B cell (primary cell): Measurements from ENCODE around the gene PLCB3. TPM values are rescaled to one million over a fixed set of nuclear protein-coding genes. Genes with fewer than 3 reads are reported as not detected.

Experiments
- ATAC-seq: fragments of 200-7000 bp; cut with Tn5 transposase; one replicate; pipeline ENCODE4 v1.10.0; 2021; ENCODE audit warnings: low read depth, mild to moderate bottlenecking, moderate number of reproducible peaks, moderate library complexity
- CTCF ChIA-PET: fragments of 350-600 bp; sonication (Branson Sonifier 250); formaldehyde crosslinking; loops from one replicate; lab custom pipeline; 2021; ENCODE audit warnings: antibody characterized with exemption, inconsistent platforms; lab: Charles Lee
- POLR2A ChIA-PET: fragments of 350-600 bp; sonication (Branson Sonifier 250); formaldehyde crosslinking; loops from one replicate; lab custom pipeline; 2021; ENCODE audit warnings: antibody characterized with exemption; lab: Charles Lee
- DNase-seq: peaks from one replicate; pipeline ENCODE4 v3.0.0; 2013
- H2AFZ ChIP-seq: 2 replicates; pipeline ENCODE4 v1.6.1; 2012; ENCODE audit warnings: mild to moderate bottlenecking, low read depth, low read length; ENCODE audit not compliant: insufficient read depth, poor library complexity, severe bottlenecking
- H3K27ac ChIP-seq, 2 donors: 1 replicate in 1 of 2; 2 replicates in 1 of 2; pipeline ENCODE4 v1.5.1; 2012 to 2013; ENCODE audit warnings: low read length in 2 of 2, mild to moderate bottlenecking in 2 of 2, moderate library complexity in 1 of 2
- H3K27me3 ChIP-seq, 4 experiments: fragments of 200-600 bp in 1 of 4; sonication (generic) in 1 of 4; replicated peaks in 1 of 4; 1 replicate in 2 of 4; 2 replicates in 2 of 4; pipeline versions ENCODE4 v1.6.1 to v1.7.0; 2013 to 2016; ENCODE audit warnings: low read length in 3 of 4, mild to moderate bottlenecking in 2 of 4, mixed read lengths in 1 of 4, moderate library complexity in 1 of 4; ENCODE audit not compliant: insufficient read depth in 4 of 4, control insufficient read depth in 3 of 4; ENCODE audit errors: control extremely low read depth in 1 of 4
- H3K36me3 ChIP-seq, 2 experiments: replicated peaks in 1 of 2; 1 replicate in 1 of 2; 2 replicates in 1 of 2; pipeline versions ENCODE4 v1.6.1 to v1.7.1; 2013; ENCODE audit warnings: low read length in 1 of 2; ENCODE audit not compliant: insufficient read depth in 2 of 2, control insufficient read depth in 1 of 2; ENCODE audit errors: control extremely low read depth in 1 of 2, extremely low read depth in 1 of 2
- H3K4me1 ChIP-seq, 2 donors: fragments of 200-600 bp in 1 of 2; sonication (generic) in 1 of 2; 1 replicate in 1 of 2; 2 replicates in 1 of 2; pipeline versions ENCODE4 v1.5.1 to v1.6.1; 2013 to 2017; ENCODE audit warnings: low read length in 2 of 2; ENCODE audit not compliant: control insufficient read depth in 2 of 2, insufficient read depth in 2 of 2
- H3K4me2 ChIP-seq: replicated peaks from 2 replicates; pipeline ENCODE3; 2012; ENCODE audit warnings: mild to moderate bottlenecking, low read depth, low read length; ENCODE audit not compliant: poor library complexity, severe bottlenecking
- H3K4me3 ChIP-seq, 5 experiments: fragments of 200-600 bp in 1 of 5; sonication (generic) in 1 of 5; 1 replicate in 3 of 5; 2 replicates in 2 of 5; pipeline versions ENCODE4 v1.5.1 to v1.7.0; 2011 to 2016; ENCODE audit warnings: low read length in 4 of 5, mild to moderate bottlenecking in 4 of 5, low read depth in 2 of 5, control low read depth in 1 of 5, moderate library complexity in 1 of 5; ENCODE audit not compliant: insufficient read depth in 1 of 5; ENCODE audit errors: control extremely low read depth in 1 of 5, extremely low read depth in 1 of 5
- H3K79me2 ChIP-seq: fragments of 200-600 bp; sonication (generic); one replicate; pipeline ENCODE4 v1.6.0; 2016; ENCODE audit warnings: low read length; ENCODE audit not compliant: control insufficient read depth, insufficient read depth
- H3K9ac ChIP-seq: fragments of 200-600 bp; sonication (generic); 2 replicates; pipeline ENCODE4 v1.6.1; 2017; ENCODE audit warnings: mild to moderate bottlenecking, low read length, moderate library complexity
- H3K9me3 ChIP-seq, 3 donors: one replicate each; pipeline versions ENCODE4 v1.6.1 to v1.7.1; 2013; ENCODE audit warnings: low read length in 2 of 3; ENCODE audit not compliant: control insufficient read depth in 2 of 3, insufficient read depth in 1 of 3; ENCODE audit errors: control extremely low read depth in 1 of 3
- H4K20me1 ChIP-seq: 2 replicates; pipeline ENCODE4 v1.6.0; 2012; ENCODE audit warnings: mild to moderate bottlenecking, low read length; ENCODE audit not compliant: insufficient read depth, control insufficient read depth, poor library complexity, severe bottlenecking
- H3K27ac Mint-ChIP-seq: one replicate; pipeline ENCODE4 v1.8.0; 2021; ENCODE audit warnings: mixed read lengths
- H3K27me3 Mint-ChIP-seq: one replicate; pipeline ENCODE4 v1.8.0; 2021; ENCODE audit warnings: mixed read lengths
- H3K4me1 Mint-ChIP-seq: one replicate; pipeline ENCODE4 v1.8.0; 2021; ENCODE audit warnings: mixed read lengths
- H3K4me3 Mint-ChIP-seq: one replicate; pipeline ENCODE4 v1.8.0; 2021; ENCODE audit warnings: mixed read lengths
- H3K9me3 Mint-ChIP-seq: one replicate; pipeline ENCODE4 v1.8.0; 2022; ENCODE audit warnings: mixed read lengths; ENCODE audit not compliant: insufficient read depth
- EZH2 ChIP-seq: IDR thresholded peaks from 2 replicates; pipeline ENCODE4 v1.6.1; 2012; ENCODE audit warnings: borderline replicate concordance, low read depth, mild to moderate bottlenecking, moderate library complexity, low read length; ENCODE audit not compliant: insufficient read depth, poor library complexity, severe bottlenecking
- WGBS: methylation state at CpG from one replicate; pipeline ENCODE4 v1.1.5; 2013; ENCODE audit warnings: missing lambda C conversion rate; ENCODE audit not compliant: insufficient coverage; 5-methylcytosine and 5-hydroxymethylcytosine counted together
- intact Hi-C: fragments of 100-400 bp; cut with micrococcal nuclease; formaldehyde crosslinking; loops from one replicate; pipeline ENCODE4 v1.10.0; 2022
- polyA plus RNA-seq: library from polyadenylated mRNA; depleted of rRNA; stranded (reverse); fragments of >200 nt; gene quantifications from 2 replicates; pipeline ENCODE4 v1.2.3, GENCODE V29; 2012
- total RNA-seq, 2 donors: library from RNA; stranded (reverse); fragments of 120-200 nt in 1 of 2; gene quantifications; 1 replicate in 1 of 2; 2 replicates in 1 of 2; pipeline versions ENCODE4 v1.2.3 to v1.2.4, GENCODE V29; 2013 to 2022
- TF ChIP-seq, protein P1 (sequence below): fragments of 200-600 bp; IDR thresholded peaks from one replicate; pipeline ENCODE4 v1.8.0; 2022; ENCODE audit warnings: antibody characterized with exemption, mild to moderate bottlenecking

PLCB3 gene
- total and polyA plus RNA-seq, 2 donors (not counting 1 experiment from before 2014, with no cell fraction given) = 3.0 to 8.1 TPM

DNA sequence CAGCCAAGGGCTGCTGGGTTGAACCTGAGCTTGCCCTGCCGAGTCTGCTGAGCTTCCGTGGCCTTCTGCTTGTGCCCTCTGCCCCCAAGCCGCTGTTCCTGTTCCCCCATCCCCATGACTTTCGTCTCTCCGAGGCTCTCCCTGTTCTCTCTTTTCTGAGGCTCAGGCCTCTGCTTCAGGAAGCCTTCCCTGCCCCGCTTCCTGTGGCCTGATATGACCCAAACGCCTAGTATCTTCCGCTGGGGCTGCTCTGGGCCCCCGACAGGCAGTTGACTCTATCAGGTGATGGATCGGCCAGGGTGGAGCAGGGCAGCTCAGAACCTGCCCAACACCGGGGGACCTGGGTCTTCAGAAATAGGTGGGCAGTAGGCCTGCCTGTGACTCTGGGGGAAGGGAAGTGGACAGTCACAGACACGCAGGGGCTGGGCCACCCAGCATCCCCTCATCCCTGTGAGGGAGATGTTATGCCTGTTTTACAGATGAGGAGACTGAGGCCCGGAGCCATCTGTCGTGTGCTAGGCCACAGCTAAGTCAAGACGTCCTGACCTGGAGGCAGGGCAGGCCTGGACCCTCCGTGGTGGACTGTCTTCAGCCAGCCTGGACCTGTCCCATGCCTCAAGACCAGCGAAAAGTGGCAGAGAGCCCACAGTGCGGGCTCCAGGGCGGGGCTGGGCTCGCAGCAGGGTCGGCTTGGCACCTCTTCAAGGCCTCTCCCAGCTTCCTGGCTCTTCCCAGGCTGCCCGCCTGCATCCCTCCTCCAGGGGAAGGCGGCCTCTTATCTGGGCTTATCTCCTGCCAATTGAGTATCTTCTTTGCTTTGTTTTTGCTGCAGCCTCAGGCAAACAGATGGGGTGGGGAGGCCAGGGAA, 16.9 kb downstream of the PLCB3 start:
- ATAC-seq (no peak), DNase-seq (no peak)
- Histone ChIP-seq H3K4me1 (peaks cover 14 to 29% of the 10 kb centered on the region in 2 donors), H3K79me2 (no peaks in the 10 kb centered on the region), H3K4me3 (peak overlapping the region in 4 of 5 experiments; percentile 79 to 96 (median 85)), H3K36me3 (no peaks in the 10 kb centered on the region), H3K9me3 (peaks cover 0 to 3% (median 0%) of the 10 kb centered on the region in 3 donors), H3K4me2 (peak overlapping the region; percentile 92), H3K9ac (peak overlapping the region; percentile 76), H2AFZ (peak overlapping the region; percentile 75), H3K27ac (peak overlapping the region; percentile 89 to 91), H3K27me3 (no peaks in the 10 kb centered on the region), H4K20me1 (no peaks in the 10 kb centered on the region)
- ChIA-PET CTCF (interaction anchor here (0.8 to 5.7 kb wide), 8 partner anchors 12 to 63 kb away, joined by 3 to 73 read pairs (median 7); partner anchors contain the start of genes CATSPERZ, ESRRA, FERMT3 and PLCB3), POLR2A (interaction anchor here (1.0 to 4.6 kb wide), 9 partner anchors 16 to 80 kb away, joined by 3 to 67 read pairs (median 10); partner anchors contain the start of genes BAD, FERMT3, GPR137 and NUDT22)
- Mint-ChIP-seq H3K4me1 (peaks cover 19% of the 10 kb centered on the region), H3K9me3 (no peaks in the 10 kb centered on the region), H3K27me3 (no peaks in the 10 kb centered on the region), H3K4me3 (peak overlapping the region; percentile 100), H3K27ac (peak overlapping the region; percentile 99)
- 58% methylated on average over 20 of the region's 23 CpGs for WGBS
- no peak for TF ChIP-seq EZH2
- TF ChIP-seq, protein P1, sequence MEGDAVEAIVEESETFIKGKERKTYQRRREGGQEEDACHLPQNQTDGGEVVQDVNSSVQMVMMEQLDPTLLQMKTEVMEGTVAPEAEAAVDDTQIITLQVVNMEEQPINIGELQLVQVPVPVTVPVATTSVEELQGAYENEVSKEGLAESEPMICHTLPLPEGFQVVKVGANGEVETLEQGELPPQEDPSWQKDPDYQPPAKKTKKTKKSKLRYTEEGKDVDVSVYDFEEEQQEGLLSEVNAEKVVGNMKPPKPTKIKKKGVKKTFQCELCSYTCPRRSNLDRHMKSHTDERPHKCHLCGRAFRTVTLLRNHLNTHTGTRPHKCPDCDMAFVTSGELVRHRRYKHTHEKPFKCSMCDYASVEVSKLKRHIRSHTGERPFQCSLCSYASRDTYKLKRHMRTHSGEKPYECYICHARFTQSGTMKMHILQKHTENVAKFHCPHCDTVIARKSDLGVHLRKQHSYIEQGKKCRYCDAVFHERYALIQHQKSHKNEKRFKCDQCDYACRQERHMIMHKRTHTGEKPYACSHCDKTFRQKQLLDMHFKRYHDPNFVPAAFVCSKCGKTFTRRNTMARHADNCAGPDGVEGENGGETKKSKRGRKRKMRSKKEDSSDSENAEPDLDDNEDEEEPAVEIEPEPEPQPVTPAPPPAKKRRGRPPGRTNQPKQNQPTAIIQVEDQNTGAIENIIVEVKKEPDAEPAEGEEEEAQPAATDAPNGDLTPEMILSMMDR = no peak
- intact Hi-C loops = no loop called here
